SK-N-SH (cell line): Measurements from ENCODE around the gene PQBP1.
"Not testable (repeated sequence)": the region's sequence is repeated elsewhere in the genome, so short reads cannot be mapped to it uniquely, and the experiment has no call there.

Source experiments
- EP300 ChIP-seq, 2 experiments: IDR thresholded peaks; 2 replicates each; pipeline versions ENCODE4 v1.4.0 to v1.6.1; 2012; ENCODE audit warnings: borderline replicate concordance in 1 of 2, low read depth in 1 of 2, low read length in 1 of 2
- POLR2AphosphoS5 ChIP-seq: IDR thresholded peaks from 2 replicates; pipeline ENCODE4 v1.6.1; 2012; ENCODE audit warnings: low read depth, low read length
- RCOR1 ChIP-seq: fragments of 150-350 bp; IDR thresholded peaks from 2 replicates; pipeline ENCODE4 v1.6.1; 2017; ENCODE audit warnings: antibody characterized with exemption, low read length
- SIN3A ChIP-seq: IDR thresholded peaks from 2 replicates; pipeline ENCODE4 v1.6.1; 2012; ENCODE audit warnings: low read depth, mild to moderate bottlenecking, low read length, moderate library complexity, borderline replicate concordance
- USF1 ChIP-seq: IDR thresholded peaks from 2 replicates; pipeline ENCODE4 v1.4.0; 2012; ENCODE audit warnings: low read depth, borderline replicate concordance
- TF ChIP-seq, protein P1 (sequence below): fragments of 200-600 bp; sonication (generic); IDR thresholded peaks from 2 replicates; pipeline ENCODE4 v1.6.1; 2017; ENCODE audit warnings: antibody characterized with exemption, mild to moderate bottlenecking, moderate library complexity
- TF ChIP-seq, protein P2 (sequence below): IDR thresholded peaks from 2 replicates; pipeline ENCODE4 v1.6.1; 2012; ENCODE audit warnings: mild to moderate bottlenecking, low read depth, low read length, moderate library complexity

GRCh38 chrX:48872017-48872416, 25.7 kb upstream of the PQBP1 start:
- TF ChIP-seq RCOR1; SIN3A; POLR2AphosphoS5; EP300 (IDR thresholded peaks at IDR 0.05; ENCODE audit: borderline replicate concordance in 1 of 2, low read depth in 1 of 2, low read length in 1 of 2); USF1: not testable (repeated sequence)
- TF ChIP-seq, protein P1, sequence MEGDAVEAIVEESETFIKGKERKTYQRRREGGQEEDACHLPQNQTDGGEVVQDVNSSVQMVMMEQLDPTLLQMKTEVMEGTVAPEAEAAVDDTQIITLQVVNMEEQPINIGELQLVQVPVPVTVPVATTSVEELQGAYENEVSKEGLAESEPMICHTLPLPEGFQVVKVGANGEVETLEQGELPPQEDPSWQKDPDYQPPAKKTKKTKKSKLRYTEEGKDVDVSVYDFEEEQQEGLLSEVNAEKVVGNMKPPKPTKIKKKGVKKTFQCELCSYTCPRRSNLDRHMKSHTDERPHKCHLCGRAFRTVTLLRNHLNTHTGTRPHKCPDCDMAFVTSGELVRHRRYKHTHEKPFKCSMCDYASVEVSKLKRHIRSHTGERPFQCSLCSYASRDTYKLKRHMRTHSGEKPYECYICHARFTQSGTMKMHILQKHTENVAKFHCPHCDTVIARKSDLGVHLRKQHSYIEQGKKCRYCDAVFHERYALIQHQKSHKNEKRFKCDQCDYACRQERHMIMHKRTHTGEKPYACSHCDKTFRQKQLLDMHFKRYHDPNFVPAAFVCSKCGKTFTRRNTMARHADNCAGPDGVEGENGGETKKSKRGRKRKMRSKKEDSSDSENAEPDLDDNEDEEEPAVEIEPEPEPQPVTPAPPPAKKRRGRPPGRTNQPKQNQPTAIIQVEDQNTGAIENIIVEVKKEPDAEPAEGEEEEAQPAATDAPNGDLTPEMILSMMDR = not testable (repeated sequence)
- TF ChIP-seq, protein P2, sequence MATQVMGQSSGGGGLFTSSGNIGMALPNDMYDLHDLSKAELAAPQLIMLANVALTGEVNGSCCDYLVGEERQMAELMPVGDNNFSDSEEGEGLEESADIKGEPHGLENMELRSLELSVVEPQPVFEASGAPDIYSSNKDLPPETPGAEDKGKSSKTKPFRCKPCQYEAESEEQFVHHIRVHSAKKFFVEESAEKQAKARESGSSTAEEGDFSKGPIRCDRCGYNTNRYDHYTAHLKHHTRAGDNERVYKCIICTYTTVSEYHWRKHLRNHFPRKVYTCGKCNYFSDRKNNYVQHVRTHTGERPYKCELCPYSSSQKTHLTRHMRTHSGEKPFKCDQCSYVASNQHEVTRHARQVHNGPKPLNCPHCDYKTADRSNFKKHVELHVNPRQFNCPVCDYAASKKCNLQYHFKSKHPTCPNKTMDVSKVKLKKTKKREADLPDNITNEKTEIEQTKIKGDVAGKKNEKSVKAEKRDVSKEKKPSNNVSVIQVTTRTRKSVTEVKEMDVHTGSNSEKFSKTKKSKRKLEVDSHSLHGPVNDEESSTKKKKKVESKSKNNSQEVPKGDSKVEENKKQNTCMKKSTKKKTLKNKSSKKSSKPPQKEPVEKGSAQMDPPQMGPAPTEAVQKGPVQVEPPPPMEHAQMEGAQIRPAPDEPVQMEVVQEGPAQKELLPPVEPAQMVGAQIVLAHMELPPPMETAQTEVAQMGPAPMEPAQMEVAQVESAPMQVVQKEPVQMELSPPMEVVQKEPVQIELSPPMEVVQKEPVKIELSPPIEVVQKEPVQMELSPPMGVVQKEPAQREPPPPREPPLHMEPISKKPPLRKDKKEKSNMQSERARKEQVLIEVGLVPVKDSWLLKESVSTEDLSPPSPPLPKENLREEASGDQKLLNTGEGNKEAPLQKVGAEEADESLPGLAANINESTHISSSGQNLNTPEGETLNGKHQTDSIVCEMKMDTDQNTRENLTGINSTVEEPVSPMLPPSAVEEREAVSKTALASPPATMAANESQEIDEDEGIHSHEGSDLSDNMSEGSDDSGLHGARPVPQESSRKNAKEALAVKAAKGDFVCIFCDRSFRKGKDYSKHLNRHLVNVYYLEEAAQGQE = not testable (repeated sequence)
